ENCODE results near the gene GLIPR1L2.

DNA sequence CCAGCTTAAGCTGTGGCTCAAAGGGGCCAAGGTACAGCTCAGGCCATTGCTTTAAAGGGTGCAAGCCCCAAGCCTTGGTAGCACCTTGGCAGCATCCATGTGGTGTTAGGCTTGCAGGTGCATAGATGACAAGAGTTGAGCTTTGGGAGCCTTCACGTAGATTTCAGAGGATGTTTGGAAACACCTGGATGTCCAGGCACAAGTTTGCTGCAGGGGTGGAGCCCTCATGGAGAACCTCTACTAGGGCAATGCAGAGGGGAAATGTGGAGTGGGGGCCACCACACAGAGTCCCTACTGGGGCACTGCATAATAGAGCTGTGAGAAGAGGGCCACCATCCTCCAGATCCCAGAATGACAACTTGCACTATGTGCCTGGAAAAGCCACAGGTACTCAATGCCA lies 37.9 kb downstream of the GLIPR1L2 start:
- TF ChIP-seq POLR2A (IDR thresholded peaks at IDR 0.05), result no peak
- TF ChIP-seq, protein P1, sequence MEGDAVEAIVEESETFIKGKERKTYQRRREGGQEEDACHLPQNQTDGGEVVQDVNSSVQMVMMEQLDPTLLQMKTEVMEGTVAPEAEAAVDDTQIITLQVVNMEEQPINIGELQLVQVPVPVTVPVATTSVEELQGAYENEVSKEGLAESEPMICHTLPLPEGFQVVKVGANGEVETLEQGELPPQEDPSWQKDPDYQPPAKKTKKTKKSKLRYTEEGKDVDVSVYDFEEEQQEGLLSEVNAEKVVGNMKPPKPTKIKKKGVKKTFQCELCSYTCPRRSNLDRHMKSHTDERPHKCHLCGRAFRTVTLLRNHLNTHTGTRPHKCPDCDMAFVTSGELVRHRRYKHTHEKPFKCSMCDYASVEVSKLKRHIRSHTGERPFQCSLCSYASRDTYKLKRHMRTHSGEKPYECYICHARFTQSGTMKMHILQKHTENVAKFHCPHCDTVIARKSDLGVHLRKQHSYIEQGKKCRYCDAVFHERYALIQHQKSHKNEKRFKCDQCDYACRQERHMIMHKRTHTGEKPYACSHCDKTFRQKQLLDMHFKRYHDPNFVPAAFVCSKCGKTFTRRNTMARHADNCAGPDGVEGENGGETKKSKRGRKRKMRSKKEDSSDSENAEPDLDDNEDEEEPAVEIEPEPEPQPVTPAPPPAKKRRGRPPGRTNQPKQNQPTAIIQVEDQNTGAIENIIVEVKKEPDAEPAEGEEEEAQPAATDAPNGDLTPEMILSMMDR (IDR thresholded peaks at IDR 0.05), result no peak
- no peak for TF ChIP-seq POLR2AphosphoS5 (IDR thresholded peaks at IDR 0.05)
